Stimulated activated naive CD8-positive, alpha-beta T cell treated with anti-CD3 and anti-CD28 coated beads, Interleukin-15, amount 100 ng/mL, for 72 hours (primary cell): ENCODE data around the gene VMP1.
"Not testable (repeated sequence)": the region's sequence is repeated elsewhere in the genome, so short reads cannot be mapped to it uniquely, and the experiment has no call there.

Experiments used
- ATAC-seq: fragments of 150-1000 bp; cut with Tn5 transposase; 2 replicates; pipeline ENCODE4 v1.10.0; 2021; ENCODE audit warnings: mild to moderate bottlenecking, moderate library complexity
- DNase-seq, 2 donors: peaks; one replicate each; pipeline ENCODE4 v3.0.0; 2021 to 2022
- H3K27ac Mint-ChIP-seq, 2 donors: one replicate each; pipeline ENCODE4 v1.8.0; 2022; ENCODE audit warnings: mild to moderate bottlenecking in 2 of 2, mixed read lengths in 2 of 2, moderate library complexity in 2 of 2
- H3K27me3 Mint-ChIP-seq: one replicate; pipeline ENCODE4 v1.8.0; 2022; ENCODE audit warnings: mixed read lengths
- H3K4me1 Mint-ChIP-seq: one replicate; pipeline ENCODE4 v1.8.0; 2022; ENCODE audit warnings: mild to moderate bottlenecking, mixed read lengths
- H3K4me3 Mint-ChIP-seq, 2 donors: one replicate each; pipeline ENCODE4 v1.8.0; 2022; ENCODE audit warnings: mild to moderate bottlenecking in 2 of 2, mixed read lengths in 2 of 2, moderate library complexity in 1 of 2
- H3K9me3 Mint-ChIP-seq, 2 donors: one replicate each; pipeline ENCODE4 v1.8.0; 2022; ENCODE audit warnings: mixed read lengths in 2 of 2

The VMP1 gene

DNA sequence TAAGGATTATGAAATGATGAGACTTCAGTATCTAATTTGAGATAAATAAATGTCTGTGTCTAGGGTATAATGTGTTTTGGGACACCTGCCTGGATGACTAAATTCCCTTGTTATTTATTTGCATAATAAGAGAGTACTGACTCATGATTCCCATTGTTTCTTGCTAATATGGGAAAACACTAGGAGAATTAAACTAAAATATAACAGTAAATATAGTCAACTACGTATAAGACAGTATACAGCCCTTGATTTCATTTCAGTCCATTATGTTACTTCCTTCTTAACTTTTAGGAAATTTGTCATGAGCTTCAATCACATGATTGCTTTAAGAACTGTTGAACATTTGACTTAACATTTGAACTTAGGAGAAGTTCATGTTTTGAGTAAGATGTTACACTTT lies 62.4 kb downstream of the VMP1 start:
- no peak for DNase-seq
- no peak overlapping the region for H3K27ac Mint-ChIP-seq
- H3K27me3 Mint-ChIP-seq: no peaks in the 10 kb centered on the region
- H3K4me3 Mint-ChIP-seq: no peak overlapping the region
- H3K4me1 Mint-ChIP-seq: peaks cover 26% of the 10 kb centered on the region
- no peaks in the 10 kb centered on the region for H3K9me3 Mint-ChIP-seq
- ATAC-seq: no peak

DNA sequence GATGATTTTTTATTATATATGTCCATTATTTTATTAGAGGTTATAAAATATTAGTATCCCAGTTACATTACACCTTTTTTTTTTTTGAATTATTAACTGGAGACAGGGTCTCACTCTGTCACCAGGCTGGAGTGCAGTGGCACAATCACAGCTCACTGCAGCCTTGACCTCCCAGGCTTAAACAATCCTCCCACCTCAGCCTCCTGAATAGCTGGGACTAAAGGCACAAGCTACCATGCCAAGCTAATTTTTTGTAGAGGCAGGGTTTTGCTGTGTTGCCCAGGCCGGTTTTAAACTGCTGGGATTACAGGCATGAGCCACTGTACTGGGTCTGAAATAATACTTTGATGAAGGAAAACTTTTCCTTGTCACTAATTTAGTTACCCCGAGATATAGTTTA lies 63.6 kb downstream of the VMP1 start:
- Mint-ChIP-seq H3K4me3 (no peak overlapping the region), H3K4me1 (peaks cover 15% of the 10 kb centered on the region), H3K9me3 (no peaks in the 10 kb centered on the region), H3K27me3 (no peaks in the 10 kb centered on the region), H3K27ac (no peak overlapping the region)
- no peak for DNase-seq
- ATAC-seq: no peak

DNA sequence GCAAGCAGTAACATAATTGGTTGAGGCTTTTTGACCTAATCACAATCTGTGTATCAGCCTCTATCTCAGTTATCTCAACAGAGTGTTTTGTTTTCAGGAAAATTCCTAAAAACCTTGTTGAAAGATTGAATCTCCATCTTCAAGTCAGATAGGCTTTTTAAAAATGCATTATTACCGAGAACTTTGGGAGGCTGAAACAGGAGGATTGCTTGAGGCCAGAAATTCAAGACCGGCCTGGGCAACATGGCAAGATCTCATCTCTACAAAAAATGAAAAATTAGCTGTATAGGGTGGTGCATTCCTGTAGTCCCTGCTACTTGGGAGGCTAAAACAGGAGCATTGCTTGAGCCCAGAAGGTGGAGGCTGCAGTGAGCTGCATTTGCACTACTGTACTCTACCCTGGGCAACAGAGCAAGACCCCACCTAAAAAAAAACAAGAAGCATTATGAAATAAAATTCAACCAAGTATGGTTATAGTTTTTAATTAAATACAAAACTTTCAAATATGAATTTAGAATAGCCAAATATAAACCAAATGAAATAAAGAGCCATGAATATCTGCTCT lies 68.4 kb downstream of the VMP1 start:
- H3K4me3 Mint-ChIP-seq: no peak overlapping the region
- peaks cover 10 to 12% of the 10 kb centered on the region in 2 donors for H3K9me3 Mint-ChIP-seq
- ATAC-seq: no peak
- peak overlapping the region in 1 of 2 donors; percentile 6 for H3K27ac Mint-ChIP-seq
- peaks cover 40% of the 10 kb centered on the region for H3K4me1 Mint-ChIP-seq
- DNase-seq: no peak
- no peaks in the 10 kb centered on the region for H3K27me3 Mint-ChIP-seq

DNA sequence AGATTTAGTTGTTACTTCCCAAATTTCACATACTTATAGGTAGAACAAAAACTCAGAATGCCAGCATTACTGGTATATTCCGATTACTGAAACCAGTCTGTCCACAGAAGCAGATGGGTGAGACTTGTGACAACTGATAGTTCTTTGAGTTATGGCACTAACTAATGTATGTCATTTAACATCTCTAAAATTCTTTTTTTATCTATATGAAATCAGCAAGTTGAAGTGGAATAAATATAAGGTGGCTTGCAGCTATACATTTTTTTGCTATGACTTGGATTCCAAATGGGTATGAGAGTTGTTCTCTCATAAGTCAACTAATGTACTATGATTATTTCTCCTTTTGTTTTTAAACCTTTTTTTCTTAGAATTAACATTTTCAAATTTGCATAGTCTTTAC lies 69.1 kb downstream of the VMP1 start:
- Mint-ChIP-seq H3K9me3 (peaks cover 10 to 12% of the 10 kb centered on the region in 2 donors), H3K27ac (no peak overlapping the region)
- no peak for ATAC-seq

DNA sequence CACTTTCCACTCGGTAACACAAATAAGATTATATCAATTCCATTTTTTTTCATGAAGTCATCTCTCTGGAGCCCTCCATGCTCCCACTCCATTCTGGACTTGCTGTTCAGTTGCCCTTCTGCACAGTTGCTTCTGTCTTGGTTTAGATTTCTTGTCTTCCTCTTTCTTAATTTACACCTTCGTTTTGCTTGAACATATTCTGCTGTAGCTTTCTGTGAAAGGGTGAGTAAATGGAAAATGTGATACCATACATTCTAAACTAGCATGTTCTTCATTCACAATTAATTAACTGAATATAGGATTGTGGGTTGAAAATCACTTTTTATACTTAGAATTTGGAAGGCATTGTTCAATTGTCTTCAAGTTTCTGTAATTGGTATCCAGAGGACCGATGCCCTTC lies 69.6 kb downstream of the VMP1 start:
- Mint-ChIP-seq H3K27me3 (no peaks in the 10 kb centered on the region), H3K4me1 (peaks cover 43% of the 10 kb centered on the region), H3K9me3 (peaks cover 10 to 12% of the 10 kb centered on the region in 2 donors), H3K27ac (peak overlapping the region in 1 of 2 donors; percentile 64), H3K4me3 (no peak overlapping the region)
- ATAC-seq (no peak), DNase-seq (no peak)

More for the DNA sequence above, 69.1 kb downstream of the VMP1 start:
- no peak overlapping the region for H3K4me3 Mint-ChIP-seq
- no peaks in the 10 kb centered on the region for H3K27me3 Mint-ChIP-seq
- no peak for DNase-seq
- H3K4me1 Mint-ChIP-seq: peaks cover 43% of the 10 kb centered on the region

DNA sequence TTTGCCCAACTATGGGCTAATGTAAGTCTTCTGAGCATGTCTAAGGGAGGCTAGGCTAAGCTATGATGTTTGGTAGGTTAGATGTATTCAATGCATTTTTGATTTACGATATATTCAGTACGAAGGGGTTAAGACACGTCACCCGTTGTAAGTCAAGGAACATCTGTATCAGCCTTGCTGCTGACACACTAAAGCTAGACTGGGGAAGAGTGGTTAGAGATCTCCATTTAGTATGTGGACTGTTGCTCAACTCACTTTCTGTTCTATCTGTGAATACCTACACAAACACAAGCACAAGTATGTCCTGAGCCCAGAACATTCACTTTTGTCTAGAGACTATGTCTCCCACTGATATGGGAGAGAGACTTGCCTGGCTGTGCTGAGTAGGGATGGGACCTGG lies 71.5 kb downstream of the VMP1 start:
- peak overlapping the region in 1 of 2 donors; percentile 77 for H3K27ac Mint-ChIP-seq
- peaks cover 55% of the 10 kb centered on the region for H3K4me1 Mint-ChIP-seq
- no peaks in the 10 kb centered on the region for H3K27me3 Mint-ChIP-seq
- H3K4me3 Mint-ChIP-seq: no peak overlapping the region
- DNase-seq: no peak
- ATAC-seq: peak; percentile 45
- peaks cover 10 to 12% of the 10 kb centered on the region in 2 donors for H3K9me3 Mint-ChIP-seq

DNA sequence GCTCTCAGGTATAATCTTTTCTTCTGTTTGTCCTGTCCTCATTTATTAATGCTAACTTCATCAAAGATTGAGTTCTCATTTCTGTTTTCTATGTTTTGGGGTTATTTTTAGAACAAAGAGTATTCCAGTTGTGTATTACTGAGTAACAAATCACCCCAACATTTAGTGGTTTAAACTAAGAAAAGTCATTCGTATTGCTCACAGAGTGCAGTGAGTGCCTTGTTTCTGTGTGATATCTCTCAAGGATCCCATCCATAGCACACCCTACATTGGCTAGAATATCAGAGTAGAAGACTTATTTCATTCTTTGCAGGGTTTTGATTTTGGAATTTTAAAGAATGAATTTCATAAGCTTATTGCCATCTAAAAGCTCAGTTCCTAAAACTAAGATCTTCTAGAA lies 72.1 kb downstream of the VMP1 start:
- Mint-ChIP-seq H3K4me3 (no peak overlapping the region), H3K27me3 (no peaks in the 10 kb centered on the region), H3K9me3 (peaks cover 10 to 12% of the 10 kb centered on the region in 2 donors), H3K4me1 (peaks cover 60% of the 10 kb centered on the region), H3K27ac (no peak overlapping the region)
- ATAC-seq: no peak
- DNase-seq: no peak

DNA sequence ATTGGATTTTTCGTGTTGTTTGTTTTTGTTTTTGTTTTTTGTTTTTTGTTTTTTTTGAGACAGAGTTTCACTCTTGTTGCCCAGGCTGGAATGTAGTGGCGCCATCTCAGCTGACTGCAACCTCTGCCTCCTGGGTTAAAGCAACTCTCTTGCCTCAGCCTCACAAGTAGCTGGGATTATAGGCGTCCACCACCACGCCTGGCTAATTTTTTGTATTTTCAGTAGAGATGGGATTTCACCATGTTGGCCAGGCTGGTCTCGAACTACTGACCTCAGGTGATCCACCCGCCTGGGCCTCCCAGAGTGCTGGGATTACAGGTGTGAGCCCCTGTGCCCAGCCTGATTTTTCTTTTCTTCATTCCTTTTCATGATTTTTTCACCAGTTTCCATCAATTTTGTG lies 73.1 kb downstream of the VMP1 start:
- H3K4me3 Mint-ChIP-seq: peak overlapping the region in 1 of 2 donors; percentile 18
- DNase-seq, H3K27me3 Mint-ChIP-seq, ATAC-seq: not testable (repeated sequence)
- H3K4me1 Mint-ChIP-seq: peaks cover 67% of the 10 kb centered on the region
- peak overlapping the region in 1 of 2 donors; percentile 78 for H3K27ac Mint-ChIP-seq
- H3K9me3 Mint-ChIP-seq: peaks cover 10 to 12% of the 10 kb centered on the region in 2 donors

DNA sequence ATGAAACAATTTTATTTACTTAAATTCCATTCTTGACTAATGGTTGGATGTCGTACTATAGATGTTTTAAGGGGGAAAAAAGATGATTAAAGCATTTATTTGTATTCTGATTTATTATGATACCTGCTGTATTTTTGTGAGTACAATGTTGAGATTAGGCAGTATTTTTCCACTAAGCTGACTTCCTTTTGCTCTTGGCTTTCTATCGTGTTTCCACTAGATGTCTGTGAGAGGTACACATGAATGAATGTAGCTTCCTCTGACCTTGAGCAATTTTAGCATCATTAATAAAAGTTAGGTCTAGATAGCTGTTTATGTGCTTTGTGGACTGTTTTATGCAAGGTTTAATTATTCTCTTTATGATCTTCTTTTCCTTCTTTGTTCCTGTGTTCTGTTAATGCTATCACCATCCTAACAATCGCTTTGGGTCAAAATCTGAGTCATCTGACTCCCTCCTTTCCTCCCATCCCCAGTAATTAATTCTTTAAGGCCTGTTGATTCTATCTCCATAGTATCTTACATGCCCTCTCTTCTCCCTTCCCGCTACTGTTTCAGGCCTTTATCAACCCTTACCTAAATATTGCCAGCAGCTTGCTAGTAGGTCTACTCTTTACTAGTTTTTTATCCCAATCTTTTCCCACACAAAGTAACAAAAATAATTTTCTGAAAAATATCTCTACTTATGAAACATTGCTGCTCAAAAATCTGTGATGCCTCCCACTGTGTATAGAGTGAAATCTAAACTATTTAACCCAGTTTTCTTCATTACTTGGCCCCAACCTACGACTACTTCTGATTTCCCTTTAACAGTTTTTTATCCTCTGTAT lies 76.0 kb downstream of the VMP1 start:
- ATAC-seq (no peak), DNase-seq (no peak)
- peak overlapping the region; percentile 81 to 83 for H3K4me3 Mint-ChIP-seq
- peaks cover 75% of the 10 kb centered on the region for H3K4me1 Mint-ChIP-seq
- peak overlapping the region; percentile 100 for H3K27ac Mint-ChIP-seq
- H3K9me3 Mint-ChIP-seq: no peaks in the 10 kb centered on the region
- H3K27me3 Mint-ChIP-seq: no peaks in the 10 kb centered on the region

DNA sequence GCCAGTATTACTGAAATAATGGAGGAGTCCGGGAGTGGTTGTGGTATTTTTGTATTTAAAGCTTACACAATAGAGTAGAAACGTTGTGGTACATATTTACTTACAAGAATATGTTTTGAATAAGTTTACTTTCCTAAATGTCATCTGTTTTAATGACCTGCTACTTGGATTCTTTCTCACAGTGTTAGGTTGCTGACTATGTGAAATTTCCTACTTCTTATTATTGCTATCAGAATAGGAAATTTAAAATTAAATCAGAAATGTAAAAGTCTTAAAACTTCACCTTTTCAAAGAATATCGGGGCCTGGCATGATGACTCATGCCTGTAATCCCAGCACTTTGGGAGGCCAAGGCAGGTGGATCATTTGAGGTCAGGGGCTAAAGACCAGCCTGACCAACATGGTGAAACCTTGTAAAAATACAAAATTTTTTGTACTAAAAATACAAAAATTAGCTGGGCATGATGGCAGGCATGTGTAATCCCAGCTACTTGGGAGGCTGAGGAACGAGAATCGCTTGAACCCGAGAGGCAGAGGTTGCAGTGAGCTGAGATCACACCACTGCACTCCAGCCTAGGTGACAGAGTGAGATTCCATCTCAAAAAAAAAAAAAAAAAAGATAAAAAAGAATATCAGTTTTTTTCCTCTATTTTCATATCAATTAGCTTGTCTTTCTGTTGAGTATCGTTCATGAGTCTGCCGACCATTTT lies 77.8 kb downstream of the VMP1 start:
- peaks cover 74% of the 10 kb centered on the region for H3K4me1 Mint-ChIP-seq
- no peaks in the 10 kb centered on the region for H3K27me3 Mint-ChIP-seq
- DNase-seq: no peak
- no peaks in the 10 kb centered on the region for H3K9me3 Mint-ChIP-seq
- ATAC-seq: no peak
- peak overlapping the region; percentile 94 to 96 for H3K27ac Mint-ChIP-seq
- H3K4me3 Mint-ChIP-seq: peak overlapping the region; percentile 37 to 62

DNA sequence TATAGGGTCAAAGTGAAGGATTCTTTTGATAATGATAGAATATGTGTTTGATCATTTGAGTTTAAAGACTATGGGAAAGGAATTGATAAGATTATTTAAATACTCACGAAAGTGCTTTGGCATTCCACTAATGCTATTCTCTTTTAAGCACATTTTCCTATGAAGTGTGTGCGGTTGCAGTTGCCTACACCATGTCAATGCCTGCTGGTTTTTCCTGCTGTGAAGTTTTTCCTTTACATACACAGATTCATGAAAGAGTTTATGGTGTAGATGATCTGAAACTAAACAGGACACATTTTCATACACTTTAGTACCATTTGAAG lies 78.7 kb downstream of the VMP1 start:
- H3K9me3 Mint-ChIP-seq: no peaks in the 10 kb centered on the region
- peak overlapping the region; percentile 99 for H3K27ac Mint-ChIP-seq
- H3K4me1 Mint-ChIP-seq: peaks cover 73% of the 10 kb centered on the region
- ATAC-seq (no peak), DNase-seq (no peak)
- no peaks in the 10 kb centered on the region for H3K27me3 Mint-ChIP-seq
- peak overlapping the region; percentile 76 to 80 for H3K4me3 Mint-ChIP-seq

DNA sequence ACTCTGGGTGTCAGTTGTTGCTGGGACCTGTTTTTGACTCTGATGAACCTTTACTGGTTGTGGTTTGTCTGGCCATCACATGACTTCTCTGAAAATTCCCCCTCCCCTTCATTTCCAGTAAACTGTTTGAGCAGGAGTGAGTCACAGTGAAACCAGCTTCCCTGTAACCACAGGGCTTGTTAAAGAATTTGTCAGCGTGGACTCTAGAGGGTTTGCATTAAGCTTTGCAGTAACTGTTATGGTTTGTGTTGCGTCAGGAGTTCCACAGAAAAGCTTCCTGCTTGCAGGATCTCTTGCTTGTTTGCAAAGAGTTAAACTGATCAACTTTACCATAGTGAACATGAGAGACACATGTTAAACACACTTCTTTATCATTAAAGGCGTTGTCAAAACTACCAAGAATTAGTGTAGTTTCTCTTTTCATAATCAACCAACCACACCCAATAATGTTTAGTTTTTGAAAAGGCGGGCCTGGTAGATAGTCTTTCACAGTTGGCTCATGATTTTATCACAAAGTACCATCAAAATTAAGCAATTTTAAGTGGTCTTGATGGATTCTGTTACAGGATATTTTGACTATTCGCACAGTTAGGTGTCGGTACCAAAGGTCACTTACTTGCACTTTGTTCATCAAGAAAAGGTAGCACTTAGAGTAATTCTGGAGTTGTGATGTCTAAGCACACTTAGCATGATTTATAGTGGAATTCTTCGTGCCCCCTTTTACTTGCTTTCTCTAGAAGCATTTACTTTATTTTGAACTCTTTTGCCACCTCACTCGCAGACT lies 79.3 kb downstream of the VMP1 start:
- no peaks in the 10 kb centered on the region for H3K9me3 Mint-ChIP-seq
- no peaks in the 10 kb centered on the region for H3K27me3 Mint-ChIP-seq
- ATAC-seq: peak; percentile 94

DNA sequence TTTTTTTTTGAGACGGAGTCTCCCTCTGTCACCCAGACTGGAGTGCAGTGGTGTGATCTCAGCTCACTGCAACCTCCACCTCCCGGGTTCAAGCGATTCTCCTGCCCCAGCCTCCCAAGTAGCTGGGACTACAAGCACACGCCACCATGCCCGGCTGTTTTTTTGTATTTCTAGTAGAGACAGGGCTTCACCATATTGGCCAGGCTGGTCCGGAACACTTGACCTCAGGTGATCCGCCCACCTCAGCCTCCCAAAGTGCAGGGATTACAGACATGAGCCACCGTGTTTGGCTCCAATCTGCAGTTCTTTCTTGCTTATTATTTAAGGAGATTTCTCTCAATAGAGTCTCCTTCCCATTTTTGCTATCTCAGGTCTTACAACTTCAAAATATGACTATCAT lies 82.4 kb downstream of the VMP1 start:
- Mint-ChIP-seq H3K27ac (peak overlapping the region in 1 of 2 donors; percentile 42), H3K4me3 (peak overlapping the region in 1 of 2 donors; percentile 22), H3K4me1 (peaks cover 56% of the 10 kb centered on the region)
- not testable (repeated sequence) for ATAC-seq, DNase-seq, H3K9me3 Mint-ChIP-seq, H3K27me3 Mint-ChIP-seq

More for the DNA sequence above, 79.3 kb downstream of the VMP1 start:
- peak overlapping the region; percentile 99 for H3K27ac Mint-ChIP-seq
- peak; percentile 83 to 91 for DNase-seq
- H3K4me3 Mint-ChIP-seq: peak overlapping the region; percentile 76 to 80
- peaks cover 75% of the 10 kb centered on the region for H3K4me1 Mint-ChIP-seq

DNA sequence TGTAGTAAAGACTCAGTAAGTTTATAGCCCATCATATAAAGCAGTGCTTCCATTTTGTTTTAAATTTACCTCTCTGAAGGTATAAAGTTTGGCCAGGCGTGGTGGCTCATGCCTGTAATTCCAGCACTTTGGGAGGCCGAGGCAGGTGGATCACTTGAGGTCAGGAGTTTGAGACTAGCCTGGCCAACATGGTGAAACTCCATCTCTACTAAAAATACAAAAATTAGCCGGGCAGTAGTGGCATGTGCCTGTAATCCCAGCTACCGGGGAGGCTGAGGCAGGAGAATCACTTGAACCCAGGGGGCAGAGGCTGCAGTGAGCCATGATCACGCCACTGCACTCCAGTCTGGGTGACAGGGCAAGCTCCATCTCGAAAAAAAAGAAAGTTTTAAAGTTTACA lies 83.0 kb downstream of the VMP1 start:
- ATAC-seq, H3K4me3 Mint-ChIP-seq, H3K27me3 Mint-ChIP-seq, H3K27ac Mint-ChIP-seq, H3K9me3 Mint-ChIP-seq, DNase-seq: not testable (repeated sequence)
- peaks cover 52% of the 10 kb centered on the region for H3K4me1 Mint-ChIP-seq

DNA sequence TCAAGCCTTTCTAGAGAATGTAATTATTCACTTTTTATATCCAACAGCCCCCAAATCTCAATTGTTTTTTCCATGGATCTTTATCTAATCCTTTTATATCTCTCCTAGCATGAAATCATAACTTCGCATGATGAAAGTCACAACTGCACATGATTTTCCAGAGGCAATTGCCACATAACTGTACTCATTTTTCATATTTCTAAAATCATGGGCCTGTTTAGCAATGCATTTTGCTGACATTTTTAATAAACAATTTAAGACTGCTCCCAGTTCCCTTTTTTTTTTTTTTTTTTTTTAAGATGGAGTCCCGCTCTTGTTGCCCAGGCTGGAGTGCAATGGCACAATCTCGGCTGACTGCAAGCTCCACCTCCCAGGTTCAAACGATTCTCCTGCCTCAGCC lies 83.5 kb downstream of the VMP1 start:
- H3K4me1 Mint-ChIP-seq: peaks cover 54% of the 10 kb centered on the region
- no peak overlapping the region for H3K27ac Mint-ChIP-seq
- H3K4me3 Mint-ChIP-seq: no peak overlapping the region
- no peaks in the 10 kb centered on the region for H3K27me3 Mint-ChIP-seq
- H3K9me3 Mint-ChIP-seq: no peaks in the 10 kb centered on the region
- ATAC-seq (no peak), DNase-seq (no peak)
